Left forelimb (tissue), 1 donor: ENCODE data around the gene SPATA46.

ENCODE experiments used
- DNase-seq: peaks from one replicate; pipeline ENCODE4 v3.0.0-alpha.2; 2018; ENCODE audit warnings: low spot score

The SPATA46 gene

DNA sequence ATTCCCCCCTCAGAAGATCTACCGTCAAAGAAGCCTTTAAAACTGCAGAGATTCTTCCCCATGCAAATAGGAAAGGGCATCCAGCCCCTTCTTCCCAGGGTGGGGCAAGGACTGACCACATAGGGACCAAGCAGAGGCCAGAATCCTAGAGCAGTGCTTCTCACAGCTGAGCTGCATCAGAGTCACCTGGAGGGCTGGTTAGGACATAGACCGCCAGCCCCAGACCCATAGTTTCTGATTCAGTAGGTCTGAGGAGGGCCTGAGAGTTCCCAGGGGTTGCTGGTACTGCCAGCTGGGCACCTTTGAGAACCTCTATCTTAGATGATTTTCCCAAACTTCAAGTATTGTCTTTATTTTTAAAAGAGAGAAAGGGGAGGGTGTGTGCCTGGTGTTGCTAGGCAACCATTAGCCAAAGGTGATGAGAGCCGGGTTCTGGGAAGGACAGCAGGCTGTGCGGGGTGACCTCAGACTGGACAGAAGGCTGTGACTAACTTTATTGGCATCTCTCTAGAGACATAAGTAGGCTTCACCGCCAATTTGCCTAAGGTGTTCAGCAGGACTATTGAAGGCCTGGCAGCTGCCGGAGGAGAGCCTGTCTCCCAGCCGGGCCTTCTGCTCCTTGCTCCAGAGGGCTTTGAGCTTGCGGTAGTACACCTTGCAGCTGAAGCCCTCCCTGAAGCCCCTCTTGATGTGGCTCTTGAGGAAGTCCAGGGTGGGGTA, 3.0 kb downstream of the SPATA46 start:
- DNase-seq, result no peak

DNA sequence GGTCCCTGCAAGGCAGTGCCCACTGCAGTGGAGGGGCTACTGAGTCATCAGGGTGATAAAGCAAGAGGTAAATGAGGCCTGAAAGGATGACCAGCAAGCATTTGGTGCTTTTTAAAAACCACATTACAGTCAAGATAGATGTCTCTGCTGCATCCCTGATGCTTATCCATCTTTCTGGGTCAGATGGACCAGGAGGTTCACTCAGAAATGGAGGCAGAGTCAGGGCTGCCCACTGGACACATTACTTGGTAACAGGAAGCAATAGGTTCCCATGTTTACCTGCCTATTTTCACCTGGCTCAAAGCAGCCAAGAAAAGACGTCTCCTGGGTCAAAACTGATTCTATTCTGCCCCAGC, 3.6 kb downstream of the SPATA46 start:
- DNase-seq, result no peak

GRCh38 chr1:162372159-162373071, 4.2 kb downstream of the SPATA46 start:
- DNase-seq, result no peak

GRCh38 chr1:162371611-162372010, 5.0 kb downstream of the SPATA46 start:
- DNase-seq, result no peak

- DNase-seq, result no peak
Observed at GRCh38 chr1:162370721-162371120, 5.9 kb downstream of the SPATA46 start.

GRCh38 chr1:162370161-162370560, 6.5 kb downstream of the SPATA46 start:
- no peak for DNase-seq

DNA sequence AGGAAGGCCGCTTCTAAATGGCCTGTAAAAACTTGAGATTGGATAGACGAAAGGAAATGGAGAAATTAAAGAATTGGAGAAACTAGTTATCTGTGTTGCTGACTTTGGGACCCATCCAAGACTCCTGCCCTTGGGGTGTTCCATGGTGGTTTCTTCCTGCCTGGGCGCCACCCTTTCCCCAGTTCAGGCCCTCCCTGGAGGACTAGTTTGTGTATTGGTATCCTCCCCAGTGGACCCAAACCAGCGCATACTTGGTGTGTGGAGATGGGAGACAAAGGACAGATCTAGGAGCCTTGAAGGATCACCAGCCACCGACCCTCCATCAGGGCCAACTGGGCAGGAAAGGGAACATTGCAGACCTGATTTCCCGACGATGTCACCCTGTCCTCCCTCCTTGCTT, 7.1 kb downstream of the SPATA46 start:
- no peak for DNase-seq

DNA sequence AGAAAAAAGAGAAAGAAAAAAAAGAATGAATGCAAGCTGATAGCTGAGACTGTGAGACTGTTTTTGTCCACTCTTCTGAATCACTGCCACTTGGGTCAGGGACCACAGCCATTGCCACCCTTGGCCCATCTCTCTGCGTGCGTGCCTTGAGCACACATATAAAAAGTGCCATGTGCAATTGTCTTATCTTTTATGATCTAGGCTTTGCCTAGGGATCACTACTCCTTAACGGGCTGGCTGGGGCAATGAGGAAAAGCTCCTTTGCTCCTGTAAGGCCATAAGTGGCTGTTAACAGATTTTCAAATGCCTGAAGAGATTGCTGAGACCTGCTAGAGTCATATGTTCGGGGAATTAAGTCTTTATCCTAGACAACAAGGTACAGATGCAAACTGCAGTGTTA, 8.2 kb downstream of the SPATA46 start:
- no peak for DNase-seq

- DNase-seq, result no peak
Observed at GRCh38 chr1:162367772-162368171, 8.9 kb downstream of the SPATA46 start.

DNA sequence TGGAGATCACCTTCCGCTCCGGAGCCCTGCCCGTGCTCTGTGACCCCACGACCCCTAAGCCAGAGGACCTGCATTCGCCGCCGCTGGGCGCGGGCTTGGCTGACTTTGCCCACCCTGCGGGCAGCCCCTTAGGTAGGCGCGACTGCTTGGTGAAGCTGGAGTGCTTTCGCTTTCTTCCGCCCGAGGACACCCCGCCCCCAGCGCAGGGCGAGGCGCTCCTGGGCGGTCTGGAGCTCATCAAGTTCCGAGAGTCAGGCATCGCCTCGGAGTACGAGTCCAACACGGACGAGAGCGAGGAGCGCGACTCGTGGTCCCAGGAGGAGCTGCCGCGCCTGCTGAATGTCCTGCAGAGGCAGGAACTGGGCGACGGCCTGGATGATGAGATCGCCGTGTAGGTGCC, 9.6 kb downstream of the SPATA46 start:
- no peak for DNase-seq

DNA sequence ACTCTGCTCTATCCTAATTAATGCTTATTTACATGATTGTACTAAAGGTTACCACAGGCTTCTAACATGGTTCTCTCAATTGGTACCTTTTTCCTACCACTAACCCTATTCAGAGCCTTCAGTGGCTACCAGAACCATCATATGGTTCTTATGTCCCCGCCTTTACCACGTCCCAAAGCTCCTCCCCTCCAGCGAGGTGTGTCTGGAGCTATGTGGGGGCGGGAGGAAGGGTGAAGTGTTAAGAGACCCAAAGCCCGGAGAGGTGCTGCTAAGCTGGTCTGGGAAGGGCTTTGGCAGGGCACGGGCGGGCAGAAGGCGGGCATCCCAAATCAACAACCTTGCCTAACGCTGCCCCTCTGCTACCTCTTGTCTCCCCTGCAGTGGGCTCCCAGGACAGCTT, 10.0 kb downstream of the SPATA46 start:
- DNase-seq, result no peak

DNA sequence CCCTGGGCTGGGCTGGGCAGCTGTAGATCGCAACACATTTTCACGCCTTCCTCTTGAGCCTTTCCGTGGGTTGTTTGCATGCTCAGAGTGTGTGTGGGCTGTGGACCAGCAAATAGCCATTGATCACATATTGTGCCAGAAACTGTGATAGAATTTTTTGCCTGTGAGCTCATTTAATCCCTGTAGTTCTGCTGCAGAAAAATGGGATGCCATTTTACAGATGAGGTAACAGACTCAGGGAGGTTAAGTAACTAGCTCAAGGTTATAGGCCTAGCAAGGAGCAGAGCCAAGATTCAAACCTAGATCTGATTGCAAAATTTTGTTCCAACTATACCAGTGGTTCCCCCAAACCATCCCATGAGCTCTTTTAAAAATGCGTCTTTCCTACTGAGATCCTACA, 10.5 kb downstream of the SPATA46 start:
- no peak for DNase-seq

GRCh38 chr1:162365284-162366020, 11.2 kb downstream of the SPATA46 start:
- DNase-seq, result no peak

- DNase-seq, result no peak
Observed at GRCh38 chr1:162364498-162364897, 12.2 kb downstream of the SPATA46 start.

- DNase-seq, result no peak
Observed at GRCh38 chr1:162363823-162364222, 12.8 kb downstream of the SPATA46 start.

GRCh38 chr1:162361349-162361748, 15.3 kb downstream of the SPATA46 start:
- no peak for DNase-seq

- no peak for DNase-seq
Observed at GRCh38 chr1:162360874-162361260, 15.8 kb downstream of the SPATA46 start.

GRCh38 chr1:162360237-162360873, 16.3 kb downstream of the SPATA46 start:
- no peak for DNase-seq

DNA sequence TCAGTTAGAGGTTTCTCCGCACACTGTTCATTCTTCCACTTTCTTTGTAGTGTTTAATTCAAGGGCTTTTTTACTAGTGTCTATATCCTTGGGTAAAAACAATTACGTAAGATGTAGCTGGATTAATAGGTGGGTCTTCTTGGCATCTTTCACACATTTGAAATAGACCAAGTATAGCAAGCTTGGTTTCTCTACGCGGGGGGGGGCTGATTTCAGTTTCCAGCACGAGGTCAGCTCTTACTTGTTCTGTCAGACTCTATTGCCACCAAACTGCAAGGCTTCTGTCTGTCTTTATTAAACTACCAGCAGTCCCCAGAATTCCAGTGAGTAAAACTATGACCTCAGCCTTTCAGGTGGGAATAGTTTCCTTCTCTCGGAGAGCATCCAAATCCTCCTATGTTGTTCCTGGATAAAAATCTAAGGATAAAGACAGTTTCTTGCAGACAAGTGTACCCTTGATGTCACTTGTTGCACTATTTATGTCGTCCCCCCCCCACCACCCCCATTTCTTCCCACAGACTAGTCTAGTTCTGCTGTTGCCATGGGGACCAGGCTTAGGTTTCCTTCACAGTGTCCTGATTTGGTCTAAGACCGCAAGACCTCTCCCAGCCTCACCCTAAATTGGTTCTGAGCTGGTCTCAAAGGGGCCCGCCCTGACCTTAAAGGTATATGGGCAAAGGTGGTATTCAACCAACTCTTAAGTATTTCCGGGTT, 17.0 kb downstream of the SPATA46 start:
- DNase-seq, result no peak

- DNase-seq, result no peak
Observed at GRCh38 chr1:162358928-162359327, 17.7 kb downstream of the SPATA46 start.

DNA sequence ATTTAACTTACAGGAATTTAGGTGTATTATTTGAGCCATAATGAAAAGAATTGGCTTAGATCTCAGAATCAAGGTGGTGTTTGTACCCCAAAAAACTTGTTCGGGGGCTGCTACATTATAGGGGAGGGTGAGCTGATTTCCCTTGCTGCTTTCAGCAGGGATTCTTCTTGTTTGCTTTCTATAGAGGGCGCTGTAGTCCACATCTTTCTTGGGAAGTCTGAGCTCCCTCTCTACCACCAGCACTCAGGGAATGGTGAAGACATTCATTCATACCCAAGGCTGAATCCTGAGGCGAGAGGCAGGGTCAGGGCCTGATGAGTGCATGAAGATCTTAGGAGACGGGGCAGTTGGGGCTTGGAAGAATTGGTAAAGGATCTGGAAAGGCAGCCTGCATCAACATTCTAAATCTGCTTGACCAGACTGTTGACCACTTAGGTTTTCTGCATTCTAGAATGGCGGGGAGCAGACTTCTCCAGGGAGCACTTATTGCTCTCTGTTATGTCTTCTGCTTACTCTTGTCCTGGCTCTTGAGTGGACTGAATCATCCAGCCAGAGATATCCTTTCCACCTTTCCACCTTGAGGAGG, 18.9 kb downstream of the SPATA46 start:
- no peak for DNase-seq
